GM18520 (cell line): ENCODE measurements around the gene KLHL29.

Experiments used
- ATAC-seq: cut with Tn5 transposase; IDR thresholded peaks from one replicate; pipeline ENCODE4 v1.9.1; 2021; ENCODE audit not compliant: unreplicated experiment

KLHL29 gene

GRCh38 chr2:23468474-23469141 lies 83.6 kb downstream of the KLHL29 start:
- no peak for ATAC-seq

GRCh38 chr2:23469142-23469540 lies 84.2 kb downstream of the KLHL29 start:
- ATAC-seq: no peak

GRCh38 chr2:23475036-23475435 lies 90.1 kb downstream of the KLHL29 start:
- no peak for ATAC-seq

GRCh38 chr2:23475473-23475872 lies 90.5 kb downstream of the KLHL29 start:
- no peak for ATAC-seq

- ATAC-seq: no peak
Measured at GRCh38 chr2:23476786-23477185, 91.8 kb downstream of the KLHL29 start.

GRCh38 chr2:23477392-23477791 lies 92.4 kb downstream of the KLHL29 start:
- no peak for ATAC-seq

GRCh38 chr2:23478087-23478932 lies 93.3 kb downstream of the KLHL29 start:
- no peak for ATAC-seq

GRCh38 chr2:23478933-23479683 lies 94.1 kb downstream of the KLHL29 start:
- no peak for ATAC-seq

GRCh38 chr2:23480957-23481797 lies 96.2 kb downstream of the KLHL29 start:
- no peak for ATAC-seq

- ATAC-seq: no peak
Measured at GRCh38 chr2:23482188-23482587, 97.2 kb downstream of the KLHL29 start.

GRCh38 chr2:23482607-23483006 lies 97.6 kb downstream of the KLHL29 start:
- ATAC-seq: no peak

- ATAC-seq: no peak
Measured at GRCh38 chr2:23483791-23484190, 98.8 kb downstream of the KLHL29 start.

- ATAC-seq: no peak
Measured at GRCh38 chr2:23484275-23484674, 99.3 kb downstream of the KLHL29 start.

- ATAC-seq: no peak
Measured at GRCh38 chr2:23484767-23485166, 99.8 kb downstream of the KLHL29 start.

- no peak for ATAC-seq
Measured at GRCh38 chr2:23485261-23485660, 100.3 kb downstream of the KLHL29 start.

GRCh38 chr2:23485841-23486683 lies 101.1 kb downstream of the KLHL29 start:
- ATAC-seq: no peak

GRCh38 chr2:23486684-23487075 lies 101.7 kb downstream of the KLHL29 start:
- ATAC-seq: no peak

GRCh38 chr2:23487735-23488492 lies 102.9 kb downstream of the KLHL29 start:
- ATAC-seq: no peak

GRCh38 chr2:23488584-23488983 lies 103.6 kb downstream of the KLHL29 start:
- no peak for ATAC-seq
